Mesothelial cell of epicardium (in vitro differentiated cells): ENCODE results near the gene KRT74. TPM values are rescaled to one million over a fixed set of nuclear protein-coding genes. Genes with fewer than 3 reads are reported as not detected.
"Not testable (repeated sequence)": the region's sequence is repeated elsewhere in the genome, so short reads cannot be mapped to it uniquely, and the experiment has no call there.

Experiments
- DNase-seq, 2 experiments: peaks; one replicate each; pipeline ENCODE4 v3.0.0; 2021; ENCODE audit warnings: low spot score in 2 of 2; ENCODE audit not compliant: unreplicated experiment in 2 of 2
- H3K27ac Mint-ChIP-seq: 2 replicates; pipeline ENCODE4 v1.8.0; 2021; ENCODE audit warnings: mixed read lengths
- H3K27me3 Mint-ChIP-seq: 2 replicates; pipeline ENCODE4 v1.8.0; 2021; ENCODE audit warnings: low read depth, mixed read lengths
- H3K36me3 Mint-ChIP-seq: 2 replicates; pipeline ENCODE4 v1.8.0; 2021; ENCODE audit warnings: mixed read lengths
- H3K4me1 Mint-ChIP-seq: 2 replicates; pipeline ENCODE4 v1.8.0; 2021; ENCODE audit warnings: mixed read lengths
- H3K4me3 Mint-ChIP-seq: 2 replicates; pipeline ENCODE4 v1.8.0; 2021; ENCODE audit warnings: mild to moderate bottlenecking, moderate library complexity, mixed read lengths
- H3K9me3 Mint-ChIP-seq: 2 replicates; pipeline ENCODE4 v1.8.0; 2021; ENCODE audit warnings: mixed read lengths
- total RNA-seq: library from RNA; stranded (reverse); gene quantifications from 3 replicates; pipeline ENCODE4 v1.2.1, GENCODE V29; 2021
- TF ChIP-seq, protein P1 (sequence below): fragments of 200-600 bp; sonication (generic); IDR thresholded peaks from one replicate; pipeline ENCODE4 v1.5.0; 2021; ENCODE audit warnings: antibody characterized with exemption; ENCODE audit not compliant: unreplicated experiment

Gene KRT74
- total RNA-seq, 1 donor from 2014 or later: not detected

DNA sequence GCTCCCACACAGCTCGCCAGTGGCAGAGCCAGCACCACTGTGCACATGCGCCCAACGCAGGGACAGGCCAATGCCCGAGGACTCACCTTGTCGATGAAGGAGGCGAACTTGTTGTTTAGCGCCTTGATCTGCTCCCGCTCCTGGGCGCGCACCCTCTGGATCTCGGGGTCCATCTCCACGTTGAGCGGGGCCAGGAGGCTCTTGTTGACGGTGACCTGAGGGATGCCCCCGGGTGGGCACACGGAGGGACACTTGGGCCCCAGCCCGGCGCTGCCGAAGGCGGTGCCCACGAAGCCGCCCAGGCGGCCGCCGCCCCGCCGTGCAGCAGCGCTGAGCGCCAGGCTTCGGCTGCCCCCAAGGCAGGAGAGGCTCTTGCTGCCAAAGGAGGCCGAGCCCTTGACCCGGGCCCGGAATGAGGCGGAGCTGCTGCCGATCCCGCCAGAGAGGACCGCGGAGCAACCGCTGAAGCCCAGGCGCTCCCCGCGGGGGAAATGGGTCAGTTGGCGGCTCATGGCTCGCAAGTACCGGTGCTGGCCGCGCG lies 27.4 kb upstream of the KRT74 start, which contains the start of gene KRT72:
Gene KRT72 (minus strand): TSS at position 523 of the 541 bp plus-strand sequence. CDS start 11 bp downstream, at position 512.
- no peak for DNase-seq
- Mint-ChIP-seq H3K4me1 (no peaks in the 10 kb centered on the region), H3K36me3 (no peaks in the 10 kb centered on the region), H3K4me3 (no peak within 1 kb of the TSS), H3K9me3 (no peaks in the 10 kb centered on the region), H3K27me3 (peaks cover 64% of the 10 kb centered on the region), H3K27ac (no peak within 1 kb of the TSS)
- TF ChIP-seq, protein P1, sequence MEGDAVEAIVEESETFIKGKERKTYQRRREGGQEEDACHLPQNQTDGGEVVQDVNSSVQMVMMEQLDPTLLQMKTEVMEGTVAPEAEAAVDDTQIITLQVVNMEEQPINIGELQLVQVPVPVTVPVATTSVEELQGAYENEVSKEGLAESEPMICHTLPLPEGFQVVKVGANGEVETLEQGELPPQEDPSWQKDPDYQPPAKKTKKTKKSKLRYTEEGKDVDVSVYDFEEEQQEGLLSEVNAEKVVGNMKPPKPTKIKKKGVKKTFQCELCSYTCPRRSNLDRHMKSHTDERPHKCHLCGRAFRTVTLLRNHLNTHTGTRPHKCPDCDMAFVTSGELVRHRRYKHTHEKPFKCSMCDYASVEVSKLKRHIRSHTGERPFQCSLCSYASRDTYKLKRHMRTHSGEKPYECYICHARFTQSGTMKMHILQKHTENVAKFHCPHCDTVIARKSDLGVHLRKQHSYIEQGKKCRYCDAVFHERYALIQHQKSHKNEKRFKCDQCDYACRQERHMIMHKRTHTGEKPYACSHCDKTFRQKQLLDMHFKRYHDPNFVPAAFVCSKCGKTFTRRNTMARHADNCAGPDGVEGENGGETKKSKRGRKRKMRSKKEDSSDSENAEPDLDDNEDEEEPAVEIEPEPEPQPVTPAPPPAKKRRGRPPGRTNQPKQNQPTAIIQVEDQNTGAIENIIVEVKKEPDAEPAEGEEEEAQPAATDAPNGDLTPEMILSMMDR: no peak

DNA sequence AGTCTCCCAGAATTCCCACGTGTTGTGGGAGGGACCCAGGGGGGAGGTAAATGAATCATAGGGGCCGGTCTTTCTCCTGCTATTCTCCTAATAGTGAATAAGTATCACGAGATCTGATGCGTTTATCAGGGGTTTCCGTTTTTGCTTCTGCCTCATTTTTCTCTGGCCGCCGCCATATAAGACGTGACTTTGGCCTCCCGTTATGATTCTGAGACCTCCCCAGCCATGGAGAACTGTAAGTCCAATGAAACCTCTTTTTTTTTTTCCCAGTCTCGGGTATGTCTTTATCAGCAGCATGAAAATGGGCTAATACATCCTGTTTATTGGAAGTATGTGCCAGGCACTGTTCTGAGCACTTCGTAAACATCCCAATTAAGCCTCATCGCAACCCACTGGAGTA lies 26.8 kb upstream of the KRT74 start:
- H3K4me1 Mint-ChIP-seq: no peaks in the 10 kb centered on the region
- no peak overlapping the region for H3K27ac Mint-ChIP-seq
- no peaks in the 10 kb centered on the region for H3K36me3 Mint-ChIP-seq
- peaks cover 63% of the 10 kb centered on the region for H3K27me3 Mint-ChIP-seq
- TF ChIP-seq, protein P1: no peak
- H3K9me3 Mint-ChIP-seq: no peaks in the 10 kb centered on the region
- no peak for DNase-seq
- H3K4me3 Mint-ChIP-seq: no peak overlapping the region

DNA sequence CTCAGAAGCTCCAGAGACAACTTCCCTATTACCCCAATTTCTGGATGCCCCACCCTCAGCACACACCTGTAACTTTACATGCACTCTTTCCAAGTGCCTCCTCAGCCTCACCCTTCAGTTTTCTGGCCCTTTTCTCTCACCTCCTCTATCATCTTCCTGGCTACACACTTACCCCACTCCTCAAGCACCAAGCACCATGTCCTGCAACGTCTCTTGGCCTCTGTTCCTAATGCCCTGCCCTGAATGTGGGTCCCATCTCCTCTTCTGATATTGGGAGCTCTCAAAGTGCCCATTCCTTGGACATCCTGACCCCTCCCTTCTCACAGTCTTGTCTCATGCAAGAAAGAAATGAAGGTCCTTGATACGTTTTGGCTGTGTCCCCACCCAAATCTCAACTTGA lies 26.4 kb upstream of the KRT74 start:
- H3K9me3 Mint-ChIP-seq: no peaks in the 10 kb centered on the region
- no peaks in the 10 kb centered on the region for H3K4me1 Mint-ChIP-seq
- DNase-seq: no peak
- TF ChIP-seq, protein P1: no peak
- H3K27ac Mint-ChIP-seq: no peak overlapping the region
- H3K27me3 Mint-ChIP-seq: peaks cover 60% of the 10 kb centered on the region
- H3K36me3 Mint-ChIP-seq: no peaks in the 10 kb centered on the region
- H3K4me3 Mint-ChIP-seq: no peak overlapping the region

DNA sequence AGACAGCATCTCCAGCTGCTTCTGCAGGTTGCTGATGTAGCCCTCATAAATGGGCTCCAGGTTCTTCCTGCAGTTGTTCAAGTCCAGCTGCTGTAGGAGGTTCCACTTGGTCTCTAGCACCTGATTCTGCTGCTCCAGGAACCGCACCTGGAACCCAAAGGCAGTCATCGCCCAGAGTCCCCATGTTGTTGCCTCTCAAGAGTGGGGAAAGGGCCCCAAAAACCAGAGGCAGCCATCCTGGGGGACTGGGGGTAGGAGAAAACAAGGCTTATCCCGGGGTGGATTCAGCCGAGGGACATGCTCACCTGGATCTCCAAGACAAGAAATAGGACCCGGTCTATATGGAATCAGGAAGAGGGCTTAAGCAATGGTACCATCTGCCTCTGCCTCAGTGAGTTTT lies 25.3 kb upstream of the KRT74 start:
- DNase-seq: no peak
- Mint-ChIP-seq H3K9me3 (no peaks in the 10 kb centered on the region), H3K4me3 (no peak overlapping the region), H3K4me1 (no peaks in the 10 kb centered on the region), H3K27me3 (peaks cover 56% of the 10 kb centered on the region), H3K36me3 (no peaks in the 10 kb centered on the region), H3K27ac (no peak overlapping the region)
- TF ChIP-seq, protein P1: no peak

DNA sequence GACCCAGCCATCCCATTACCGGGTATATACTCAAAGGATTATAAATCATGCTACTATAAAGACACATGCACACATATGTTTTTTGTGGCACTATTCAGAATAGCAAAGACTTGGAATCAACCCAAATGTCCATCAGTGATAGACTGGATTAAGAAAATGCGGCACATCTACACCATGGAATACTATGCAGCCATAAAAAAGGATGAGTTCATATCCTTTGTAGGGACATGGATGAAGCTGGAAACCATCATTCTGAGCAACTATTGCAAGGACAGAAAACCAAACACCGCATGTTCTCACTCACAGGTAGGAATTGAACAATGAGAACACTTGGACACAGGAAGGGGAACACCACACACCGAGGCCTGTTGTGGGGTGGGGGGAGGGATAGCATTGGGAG lies 20.6 kb upstream of the KRT74 start:
- H3K36me3 Mint-ChIP-seq, H3K9me3 Mint-ChIP-seq, H3K4me1 Mint-ChIP-seq, H3K4me3 Mint-ChIP-seq, DNase-seq, H3K27ac Mint-ChIP-seq: not testable (repeated sequence)
- peaks cover 50% of the 10 kb centered on the region for H3K27me3 Mint-ChIP-seq

DNA sequence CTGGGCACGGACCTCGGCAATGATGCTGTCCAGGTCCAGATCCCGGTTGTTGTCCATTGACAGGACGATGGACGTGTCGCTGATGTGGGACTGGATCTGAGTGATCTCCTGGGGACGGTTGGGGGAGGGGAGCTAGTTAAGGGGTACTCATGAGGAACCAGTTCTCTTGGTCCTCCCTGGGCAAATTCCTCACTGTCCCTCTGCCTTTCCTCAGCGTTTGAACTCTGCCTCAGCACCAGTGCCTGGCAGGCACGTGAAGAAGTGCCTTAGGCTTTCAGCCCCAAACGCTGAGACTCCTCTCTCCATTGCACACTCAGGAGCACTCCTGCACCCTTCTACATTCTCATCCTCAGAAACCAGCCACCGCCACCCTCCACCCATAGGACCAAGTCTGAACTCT lies 17.9 kb upstream of the KRT74 start:
- Mint-ChIP-seq H3K27ac (no peak overlapping the region), H3K36me3 (no peaks in the 10 kb centered on the region), H3K4me1 (no peaks in the 10 kb centered on the region), H3K9me3 (no peaks in the 10 kb centered on the region), H3K4me3 (no peak overlapping the region), H3K27me3 (peaks cover 34% of the 10 kb centered on the region)
- DNase-seq: no peak
- TF ChIP-seq, protein P1: no peak
